ENCODE results near the gene LAMP5.
A peak's percentile ranks its signal among the peaks of the same experiment; 100 is the strongest.

LAMP5 gene

DNA sequence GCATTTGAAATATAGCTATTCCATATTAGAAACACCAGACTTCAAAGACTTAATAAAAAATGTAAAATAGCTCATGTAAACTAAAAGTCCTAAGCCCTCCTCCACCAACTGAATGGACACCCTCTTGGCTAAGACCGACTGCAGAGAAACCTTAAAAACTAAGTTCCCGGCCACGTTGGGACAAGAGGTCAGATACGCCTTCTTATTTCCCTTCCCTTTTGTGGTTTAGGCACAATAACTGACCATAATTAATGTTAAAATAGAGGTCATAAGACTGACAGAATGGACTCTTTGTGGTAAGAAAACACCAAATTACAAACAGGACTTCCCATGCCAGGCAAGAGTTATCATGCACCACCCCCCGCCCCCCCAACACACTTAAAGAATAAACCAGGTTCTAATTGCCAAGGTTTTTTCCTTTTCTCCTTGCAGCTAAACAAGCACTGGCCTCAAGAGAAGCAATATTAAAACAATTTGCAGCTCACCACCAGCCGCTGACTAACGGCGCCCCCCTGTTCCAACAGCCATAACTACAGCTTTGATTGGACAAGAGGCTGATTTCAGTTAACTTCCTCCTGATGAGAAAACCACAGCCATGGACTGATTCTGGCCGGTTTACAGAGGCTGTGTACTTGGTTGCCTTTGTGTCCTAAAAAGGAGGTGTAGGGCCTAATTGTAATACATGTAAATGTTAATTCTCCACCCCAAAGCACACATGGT, 10.7 kb upstream of the LAMP5 start:
- Histone ChIP-seq H2AK5ac (ENCODE audit: low read length) (no peak overlapping the region), H3K79me1 (ENCODE audit: low read length) (no peaks in the 10 kb centered on the region), H3K4me3 (ENCODE audit: low read depth, low read length) (no peak overlapping the region), H4K8ac (ENCODE audit: low read depth, low read length) (no peak overlapping the region), H3K18ac (ENCODE audit: low read length) (no peak overlapping the region), H3K27ac (ENCODE audit: low read depth, low read length) (no peak overlapping the region), H2BK12ac (ENCODE audit: low read length) (no peak overlapping the region), H3K23ac (ENCODE audit: low read length) (no peak overlapping the region), H2AFZ (ENCODE audit: insufficient read depth, low read length, poor library complexity) (no peak overlapping the region), H3K4me1 (ENCODE audit: control insufficient read depth in 1 of 2, insufficient read depth in 2 of 2, low read length in 2 of 2) (no peaks in the 10 kb centered on the region), H3K9ac (ENCODE audit: low read length) (no peak overlapping the region), H3K4me2 (ENCODE audit: low read length) (no peak overlapping the region), H3K27me3 (ENCODE audit: insufficient read depth, low read length) (peaks cover 38% of the 10 kb centered on the region), H2BK120ac (ENCODE audit: insufficient read depth, low read length, poor library complexity) (no peak overlapping the region), H4K12ac (ENCODE audit: low read depth, low read length) (no peak overlapping the region), H3K14ac (ENCODE audit: low read length) (no peak overlapping the region), H3K79me2 (ENCODE audit: control insufficient read depth, insufficient read depth, low read length, poor library complexity) (no peaks in the 10 kb centered on the region), H4K91ac (ENCODE audit: low read depth, low read length) (no peak overlapping the region), H3K4ac (ENCODE audit: low read depth, low read length) (no peak overlapping the region), H2BK5ac (ENCODE audit: low read depth, low read length, poor library complexity) (no peak overlapping the region), H3K9me3 (ENCODE audit: insufficient read depth, low read depth, low read length) (peaks cover 8% of the 10 kb centered on the region), H3K36me3 (ENCODE audit: control insufficient read depth in 1 of 2, insufficient read depth in 2 of 2, low read length in 2 of 2) (no peaks in the 10 kb centered on the region)
- no CpG with 5 or more reads among the region's 9 CpGs for WGBS (ENCODE audit: extremely low coverage, insufficient coverage, insufficient read length)
- no peak for DNase-seq

DNA sequence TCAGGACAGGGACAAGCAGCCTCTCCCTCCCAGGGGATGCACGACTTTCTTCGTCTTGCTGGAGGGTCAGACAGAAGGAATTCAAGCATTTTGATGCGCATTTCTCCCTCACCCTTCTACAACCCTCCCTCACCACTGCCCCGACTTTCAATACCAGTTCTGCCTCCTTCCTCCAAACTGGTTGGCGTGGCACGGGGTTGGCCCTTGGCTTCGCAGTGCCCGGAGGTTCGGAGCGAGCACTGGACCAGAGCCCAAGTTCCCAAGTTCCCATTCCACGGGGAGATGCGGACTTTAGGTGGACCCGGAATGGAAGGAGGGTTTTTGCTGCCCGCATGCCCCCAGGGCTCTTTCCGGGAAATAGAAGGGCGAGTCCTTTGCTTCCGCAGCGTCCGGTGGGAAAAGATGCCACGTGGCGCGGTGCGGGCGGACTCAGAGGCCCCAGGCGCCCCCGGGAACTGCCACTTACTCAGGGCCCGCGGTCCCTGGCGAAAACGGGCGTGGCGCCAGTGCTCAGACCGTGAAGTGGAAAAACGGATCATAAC, 8.0 kb upstream of the LAMP5 start:
- no peak for DNase-seq

DNA sequence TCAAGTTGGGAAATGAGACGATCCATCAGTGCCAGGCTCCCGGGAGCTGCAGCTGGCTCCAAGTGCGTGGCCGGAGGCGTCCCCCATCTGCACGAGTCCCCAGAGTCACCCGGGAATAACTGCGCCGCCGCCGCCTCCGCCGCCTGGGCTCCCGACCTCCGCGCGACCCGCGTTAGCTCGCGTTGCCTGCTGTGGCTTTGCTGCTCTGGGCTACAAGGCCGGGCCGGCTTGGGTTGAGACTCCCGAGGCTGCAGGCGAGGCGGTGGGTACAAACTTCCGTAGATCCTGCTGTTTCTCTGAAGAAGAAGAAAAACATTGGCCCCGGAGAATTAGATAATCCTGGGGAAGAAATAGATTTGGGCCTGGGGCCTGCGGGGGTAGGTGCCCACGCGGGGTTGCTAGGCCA, 7.4 kb upstream of the LAMP5 start:
- H3K4ac ChIP-seq (ENCODE audit: low read depth, low read length) = no peak overlapping the region
- peaks cover 51% of the 10 kb centered on the region for H3K27me3 ChIP-seq (ENCODE audit: insufficient read depth, low read length)
- H3K79me1 ChIP-seq (ENCODE audit: low read length) = no peaks in the 10 kb centered on the region
- no peak overlapping the region for H2BK120ac ChIP-seq (ENCODE audit: insufficient read depth, low read length, poor library complexity)
- H2AFZ ChIP-seq (ENCODE audit: insufficient read depth, low read length, poor library complexity) = no peak overlapping the region
- H3K23ac ChIP-seq (ENCODE audit: low read length) = no peak overlapping the region
- H2BK5ac ChIP-seq (ENCODE audit: low read depth, low read length, poor library complexity) = no peak overlapping the region
- no peak overlapping the region for H4K12ac ChIP-seq (ENCODE audit: low read depth, low read length)
- peaks cover 11% of the 10 kb centered on the region for H3K9me3 ChIP-seq (ENCODE audit: insufficient read depth, low read depth, low read length)
- no peaks in the 10 kb centered on the region for H3K4me1 ChIP-seq (ENCODE audit: control insufficient read depth in 1 of 2, insufficient read depth in 2 of 2, low read length in 2 of 2)
- H4K8ac ChIP-seq (ENCODE audit: low read depth, low read length) = no peak overlapping the region
- H3K4me3 ChIP-seq (ENCODE audit: low read depth, low read length) = no peak overlapping the region
- no peak overlapping the region for H3K9ac ChIP-seq (ENCODE audit: low read length)
- no peak for DNase-seq
- H3K79me2 ChIP-seq (ENCODE audit: control insufficient read depth, insufficient read depth, low read length, poor library complexity) = no peaks in the 10 kb centered on the region
- no peak overlapping the region for H2AK5ac ChIP-seq (ENCODE audit: low read length)
- WGBS (ENCODE audit: extremely low coverage, insufficient coverage, insufficient read length) = no CpG with 5 or more reads among the region's 31 CpGs
- no peak overlapping the region for H4K91ac ChIP-seq (ENCODE audit: low read depth, low read length)
- peak overlapping the region; percentile 13 for H3K4me2 ChIP-seq (ENCODE audit: low read length)
- H3K27ac ChIP-seq (ENCODE audit: low read depth, low read length) = no peak overlapping the region
- H3K14ac ChIP-seq (ENCODE audit: low read length) = no peak overlapping the region
- no peak overlapping the region for H2BK12ac ChIP-seq (ENCODE audit: low read length)
- H3K18ac ChIP-seq (ENCODE audit: low read length) = no peak overlapping the region
- no peaks in the 10 kb centered on the region for H3K36me3 ChIP-seq (ENCODE audit: control insufficient read depth in 1 of 2, insufficient read depth in 2 of 2, low read length in 2 of 2)

More for the DNA sequence above, 8.0 kb upstream of the LAMP5 start:
- H4K12ac ChIP-seq (ENCODE audit: low read depth, low read length) = no peak overlapping the region
- H3K4me2 ChIP-seq (ENCODE audit: low read length) = peak overlapping the region; percentile 13
- no peak overlapping the region for H4K91ac ChIP-seq (ENCODE audit: low read depth, low read length)
- H3K4me3 ChIP-seq (ENCODE audit: low read depth, low read length) = no peak overlapping the region
- H2AK5ac ChIP-seq (ENCODE audit: low read length) = no peak overlapping the region
- no peak overlapping the region for H2BK120ac ChIP-seq (ENCODE audit: insufficient read depth, low read length, poor library complexity)
- H3K9ac ChIP-seq (ENCODE audit: low read length) = no peak overlapping the region
- no peaks in the 10 kb centered on the region for H3K4me1 ChIP-seq (ENCODE audit: control insufficient read depth in 1 of 2, insufficient read depth in 2 of 2, low read length in 2 of 2)
- H3K27ac ChIP-seq (ENCODE audit: low read depth, low read length) = no peak overlapping the region
- no peak overlapping the region for H4K8ac ChIP-seq (ENCODE audit: low read depth, low read length)
- H2BK5ac ChIP-seq (ENCODE audit: low read depth, low read length, poor library complexity) = no peak overlapping the region
- H3K9me3 ChIP-seq (ENCODE audit: insufficient read depth, low read depth, low read length) = peaks cover 11% of the 10 kb centered on the region
- H3K27me3 ChIP-seq (ENCODE audit: insufficient read depth, low read length) = peaks cover 51% of the 10 kb centered on the region
- H3K79me2 ChIP-seq (ENCODE audit: control insufficient read depth, insufficient read depth, low read length, poor library complexity) = no peaks in the 10 kb centered on the region
- no CpG with 5 or more reads among the region's 34 CpGs for WGBS (ENCODE audit: extremely low coverage, insufficient coverage, insufficient read length)
- H2BK12ac ChIP-seq (ENCODE audit: low read length) = no peak overlapping the region
- no peak overlapping the region for H3K14ac ChIP-seq (ENCODE audit: low read length)
- no peak overlapping the region for H3K23ac ChIP-seq (ENCODE audit: low read length)
- H3K36me3 ChIP-seq (ENCODE audit: control insufficient read depth in 1 of 2, insufficient read depth in 2 of 2, low read length in 2 of 2) = no peaks in the 10 kb centered on the region
- no peaks in the 10 kb centered on the region for H3K79me1 ChIP-seq (ENCODE audit: low read length)
- no peak overlapping the region for H3K4ac ChIP-seq (ENCODE audit: low read depth, low read length)
- no peak overlapping the region for H2AFZ ChIP-seq (ENCODE audit: insufficient read depth, low read length, poor library complexity)
- no peak overlapping the region for H3K18ac ChIP-seq (ENCODE audit: low read length)

DNA sequence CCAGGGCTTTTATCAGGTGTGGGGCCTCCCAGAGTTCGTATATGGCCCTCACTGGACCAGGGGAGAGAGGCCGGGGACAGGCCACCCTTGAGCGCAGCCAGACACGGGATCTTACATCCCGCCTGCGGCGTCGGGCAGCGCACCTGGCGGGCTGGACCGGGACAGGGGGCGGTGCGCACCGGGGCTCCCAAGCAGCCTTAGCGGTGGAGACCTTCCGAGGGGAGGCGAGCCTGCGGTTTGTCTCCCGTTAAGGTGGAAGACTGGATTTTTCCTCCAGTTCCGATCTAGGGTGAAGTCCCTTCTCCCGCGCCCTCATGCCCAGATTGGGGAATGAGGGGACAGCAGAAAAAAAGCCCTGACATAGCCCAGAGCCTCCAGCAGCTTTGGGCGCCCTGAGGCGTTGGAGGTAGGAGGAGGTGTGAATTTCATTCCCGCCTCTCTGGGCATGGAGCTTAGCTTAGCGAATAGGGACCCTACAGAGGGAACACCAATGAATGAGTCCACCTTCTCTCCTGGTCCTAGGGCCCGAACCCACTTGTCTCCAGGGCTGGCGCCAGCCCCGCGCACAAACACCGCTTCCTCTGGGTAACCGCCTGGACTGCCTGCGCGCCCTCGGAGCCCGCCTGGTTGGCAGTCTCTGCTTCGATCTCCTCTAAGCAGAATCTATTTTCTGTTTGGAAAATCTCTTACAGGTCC, 6.7 kb upstream of the LAMP5 start:
- Histone ChIP-seq H4K12ac (ENCODE audit: low read depth, low read length) (no peak overlapping the region), H3K14ac (ENCODE audit: low read length) (no peak overlapping the region), H2AK5ac (ENCODE audit: low read length) (no peak overlapping the region), H3K4me2 (ENCODE audit: low read length) (no peak overlapping the region), H3K27ac (ENCODE audit: low read depth, low read length) (no peak overlapping the region), H2BK5ac (ENCODE audit: low read depth, low read length, poor library complexity) (no peak overlapping the region), H3K79me2 (ENCODE audit: control insufficient read depth, insufficient read depth, low read length, poor library complexity) (no peaks in the 10 kb centered on the region), H2BK12ac (ENCODE audit: low read length) (no peak overlapping the region), H3K9me3 (ENCODE audit: insufficient read depth, low read depth, low read length) (peaks cover 11% of the 10 kb centered on the region), H4K91ac (ENCODE audit: low read depth, low read length) (no peak overlapping the region), H3K36me3 (ENCODE audit: control insufficient read depth in 1 of 2, insufficient read depth in 2 of 2, low read length in 2 of 2) (no peaks in the 10 kb centered on the region), H3K79me1 (ENCODE audit: low read length) (no peaks in the 10 kb centered on the region), H2BK120ac (ENCODE audit: insufficient read depth, low read length, poor library complexity) (no peak overlapping the region), H3K18ac (ENCODE audit: low read length) (no peak overlapping the region), H3K27me3 (ENCODE audit: insufficient read depth, low read length) (peaks cover 51% of the 10 kb centered on the region), H4K8ac (ENCODE audit: low read depth, low read length) (no peak overlapping the region), H3K4me1 (ENCODE audit: control insufficient read depth in 1 of 2, insufficient read depth in 2 of 2, low read length in 2 of 2) (no peaks in the 10 kb centered on the region), H3K4me3 (ENCODE audit: low read depth, low read length) (no peak overlapping the region), H3K9ac (ENCODE audit: low read length) (no peak overlapping the region), H3K4ac (ENCODE audit: low read depth, low read length) (no peak overlapping the region), H3K23ac (ENCODE audit: low read length) (no peak overlapping the region), H2AFZ (ENCODE audit: insufficient read depth, low read length, poor library complexity) (no peak overlapping the region)
- no peak for DNase-seq
- no CpG with 5 or more reads among the region's 37 CpGs for WGBS (ENCODE audit: extremely low coverage, insufficient coverage, insufficient read length)

Data from trophoblast cell (in vitro differentiated cells and primary cell).